ENCODE measurements around the gene CPNE1. TPM values are rescaled to one million over a fixed set of nuclear protein-coding genes. Genes with fewer than 3 reads are reported as not detected.
"Not testable (repeated sequence)": the region's sequence is repeated elsewhere in the genome, so short reads cannot be mapped to it uniquely, and the experiment has no call there.

The CPNE1 gene
- 76.3 and 85.5 TPM in 2 replicates for total RNA-seq

DNA sequence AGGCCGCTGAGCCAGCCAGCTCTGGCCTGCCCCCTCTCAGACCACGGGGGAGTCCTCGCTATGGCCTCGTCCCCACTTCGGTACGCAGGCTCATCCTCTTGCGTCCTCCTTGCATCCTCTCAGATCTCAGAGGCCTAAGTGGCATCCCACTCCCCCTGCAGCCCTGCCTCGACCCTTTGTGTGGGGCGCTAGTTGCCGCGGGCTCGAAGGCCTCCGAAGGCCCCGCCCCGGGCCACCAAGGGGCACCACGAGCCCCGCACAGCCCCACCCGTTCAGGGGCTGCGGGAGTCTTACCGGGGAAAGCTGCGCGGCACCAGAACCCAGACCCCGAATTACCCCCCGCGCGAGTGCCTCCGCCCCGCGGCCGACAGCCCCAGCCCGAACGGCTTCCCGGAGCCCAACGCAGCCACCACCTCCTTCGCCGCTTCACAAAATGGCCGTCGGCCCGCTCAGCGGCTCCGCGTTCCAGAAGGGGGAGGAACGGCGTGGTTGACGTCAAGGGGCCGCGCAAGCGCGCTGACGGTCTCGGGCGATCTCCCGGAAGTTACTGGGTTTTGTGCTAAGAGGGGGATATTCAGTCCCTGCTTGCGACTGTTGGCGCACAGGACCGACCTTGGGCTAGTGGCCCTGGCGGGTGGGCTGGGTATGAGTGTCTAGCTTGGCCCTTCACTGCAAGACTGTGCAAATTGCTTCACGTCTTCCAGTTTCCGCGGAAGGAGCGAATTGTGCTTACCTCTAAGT, at the start of gene CPNE1, which contains the start of gene RBM12:
Gene CPNE1, minus strand, starts transcription at position 435 of the 741 bp plus-strand sequence. CDS start 31,977 bp downstream, outside the sequence.
Gene RBM12, minus strand, starts transcription at position 435 of the 741 bp plus-strand sequence. CDS start 9,578 bp downstream, outside the sequence.
- no peak for FAIRE-seq
- TF ChIP-seq, protein P1, sequence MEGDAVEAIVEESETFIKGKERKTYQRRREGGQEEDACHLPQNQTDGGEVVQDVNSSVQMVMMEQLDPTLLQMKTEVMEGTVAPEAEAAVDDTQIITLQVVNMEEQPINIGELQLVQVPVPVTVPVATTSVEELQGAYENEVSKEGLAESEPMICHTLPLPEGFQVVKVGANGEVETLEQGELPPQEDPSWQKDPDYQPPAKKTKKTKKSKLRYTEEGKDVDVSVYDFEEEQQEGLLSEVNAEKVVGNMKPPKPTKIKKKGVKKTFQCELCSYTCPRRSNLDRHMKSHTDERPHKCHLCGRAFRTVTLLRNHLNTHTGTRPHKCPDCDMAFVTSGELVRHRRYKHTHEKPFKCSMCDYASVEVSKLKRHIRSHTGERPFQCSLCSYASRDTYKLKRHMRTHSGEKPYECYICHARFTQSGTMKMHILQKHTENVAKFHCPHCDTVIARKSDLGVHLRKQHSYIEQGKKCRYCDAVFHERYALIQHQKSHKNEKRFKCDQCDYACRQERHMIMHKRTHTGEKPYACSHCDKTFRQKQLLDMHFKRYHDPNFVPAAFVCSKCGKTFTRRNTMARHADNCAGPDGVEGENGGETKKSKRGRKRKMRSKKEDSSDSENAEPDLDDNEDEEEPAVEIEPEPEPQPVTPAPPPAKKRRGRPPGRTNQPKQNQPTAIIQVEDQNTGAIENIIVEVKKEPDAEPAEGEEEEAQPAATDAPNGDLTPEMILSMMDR (IDR thresholded peaks at IDR 0.05; ENCODE audit: insufficient read depth, low read length, severe bottlenecking), result no peak

DNA sequence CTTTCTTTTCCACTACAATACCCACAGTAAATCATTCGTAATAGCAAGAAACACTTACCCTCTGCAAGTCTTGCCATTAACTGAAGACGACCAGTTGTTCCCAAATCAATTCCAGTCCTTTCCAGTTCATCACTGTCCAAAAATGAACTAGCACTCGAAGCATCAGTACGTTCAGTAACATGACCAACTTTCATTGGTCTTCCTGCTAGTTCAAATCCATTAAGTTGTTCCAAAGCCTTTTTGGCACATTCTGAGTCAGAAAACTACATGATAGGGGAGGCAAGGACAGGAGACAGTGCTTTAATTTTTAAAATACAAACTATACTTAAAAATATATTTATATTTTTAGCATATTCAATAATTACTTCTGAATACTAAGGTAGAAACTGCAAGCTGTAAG, 49.4 kb upstream of the CPNE1 start:
- Histone ChIP-seq H3K36me3 (ENCODE audit: control insufficient read depth, insufficient read depth, low read length) (peaks cover 17% of the 10 kb centered on the region), H3K27me3 (ENCODE audit: control insufficient read depth, insufficient read depth, low read length) (no peaks in the 10 kb centered on the region), H3K4me3 (ENCODE audit: low read depth, low read length) (no peak overlapping the region)
- DNase-seq (ENCODE audit: low read depth) (no peak), FAIRE-seq (no peak)
- TF ChIP-seq, protein P1 (IDR thresholded peaks at IDR 0.05; ENCODE audit: insufficient read depth, low read length, severe bottlenecking), result no peak

More for the DNA sequence above, at the start of gene CPNE1, which contains the start of gene RBM12:
- Histone ChIP-seq H3K27me3 (ENCODE audit: control insufficient read depth, insufficient read depth, low read length) (no peaks in the 10 kb centered on the region), H3K4me3 (ENCODE audit: low read depth, low read length) (peak within 1 kb of the TSS; percentile 100), H3K36me3 (ENCODE audit: control insufficient read depth, insufficient read depth, low read length) (peaks cover 2% of the 10 kb centered on the region)
- DNase-seq (ENCODE audit: low read depth), result peak; percentile 81

DNA sequence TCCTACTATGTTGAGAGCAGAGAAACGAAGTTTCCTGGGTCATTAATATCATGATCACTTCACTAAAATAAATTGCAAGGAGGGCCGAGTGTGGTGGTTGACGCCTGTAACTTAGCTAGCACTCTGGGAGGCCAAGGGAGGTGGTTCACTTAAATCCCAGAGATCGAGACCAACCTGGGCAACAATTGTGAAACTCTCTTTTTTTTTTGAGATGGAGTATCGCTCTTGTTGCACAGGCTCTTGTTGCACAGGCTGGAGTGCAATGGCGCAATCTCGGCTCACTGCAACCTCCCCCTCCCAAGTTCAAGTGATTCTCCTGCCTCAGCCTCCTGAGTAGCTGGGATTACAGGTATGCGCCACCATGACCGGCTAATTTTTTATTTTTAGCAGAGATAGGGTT, 48.4 kb upstream of the CPNE1 start:
- DNase-seq (ENCODE audit: low read depth); H3K27me3 ChIP-seq (ENCODE audit: control insufficient read depth, insufficient read depth, low read length); FAIRE-seq; H3K4me3 ChIP-seq (ENCODE audit: low read depth, low read length): not testable (repeated sequence)
- H3K36me3 ChIP-seq (ENCODE audit: control insufficient read depth, insufficient read depth, low read length), result peaks cover 17% of the 10 kb centered on the region

DNA sequence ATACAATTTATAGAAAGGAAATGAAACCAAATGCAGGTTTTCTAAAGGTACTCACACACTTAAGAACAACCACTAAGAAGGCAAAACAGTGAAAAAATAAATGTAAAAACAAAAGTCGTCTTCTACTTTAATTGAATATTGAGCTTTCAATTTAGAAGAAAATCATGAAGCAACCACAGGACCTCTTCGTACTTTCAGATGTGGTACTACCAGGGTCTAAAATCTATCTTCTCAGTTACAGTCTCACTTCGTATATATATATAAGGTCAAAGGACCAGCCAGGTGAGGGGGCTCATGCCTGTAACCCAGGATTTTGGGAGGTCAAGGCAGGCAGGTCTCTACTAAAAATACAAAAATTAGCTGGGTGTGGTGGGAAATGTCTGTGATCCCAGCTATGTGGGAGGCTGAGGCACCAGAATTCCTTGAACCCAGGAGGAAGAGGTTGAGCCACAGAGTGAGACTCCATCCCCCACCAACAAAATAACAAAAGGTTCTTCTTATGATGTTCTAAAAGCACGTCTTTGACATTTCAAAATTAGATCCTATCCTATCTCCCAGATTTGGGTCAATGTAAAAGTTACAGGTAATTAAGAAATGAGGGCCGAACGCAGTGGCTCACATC, 47.0 kb upstream of the CPNE1 start:
- FAIRE-seq (no peak), DNase-seq (ENCODE audit: low read depth) (no peak)
- H3K27me3 ChIP-seq (ENCODE audit: control insufficient read depth, insufficient read depth, low read length), result no peaks in the 10 kb centered on the region
- TF ChIP-seq, protein P1 (IDR thresholded peaks at IDR 0.05; ENCODE audit: insufficient read depth, low read length, severe bottlenecking), result no peak
- peaks cover 14% of the 10 kb centered on the region for H3K36me3 ChIP-seq (ENCODE audit: control insufficient read depth, insufficient read depth, low read length)
- no peak overlapping the region for H3K4me3 ChIP-seq (ENCODE audit: low read depth, low read length)

DNA sequence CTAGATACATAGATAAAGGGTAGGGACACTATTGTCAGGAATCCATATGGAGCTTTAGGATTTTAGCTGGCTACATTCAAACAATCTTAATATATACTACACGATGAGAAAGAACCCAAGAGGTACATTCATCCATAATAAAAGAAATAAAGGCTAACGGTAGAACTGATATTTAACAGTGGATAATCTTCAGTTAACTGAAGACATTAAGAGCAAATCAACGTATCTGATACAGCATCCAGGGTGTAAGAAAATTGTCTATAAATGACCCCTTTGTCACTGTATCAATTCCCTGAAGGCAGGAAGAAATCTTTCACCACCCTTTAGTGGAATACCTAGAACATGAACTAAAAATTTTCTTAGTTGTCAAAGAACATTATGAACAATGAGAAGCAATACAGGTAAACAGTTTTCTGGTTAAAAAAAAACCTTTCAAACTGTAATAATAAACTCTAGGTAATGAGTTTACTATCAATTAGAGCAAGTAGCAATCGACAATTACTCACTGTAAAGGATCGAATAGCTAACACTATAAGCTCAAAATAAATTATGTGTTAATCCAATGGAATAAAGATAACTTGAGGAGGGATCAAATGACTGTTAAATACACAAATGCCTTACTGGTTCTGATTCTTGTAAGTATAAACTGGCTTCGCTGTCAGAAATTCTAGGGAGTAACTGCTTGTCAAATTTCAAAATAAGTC, 46.3 kb upstream of the CPNE1 start:
- TF ChIP-seq, protein P1 (IDR thresholded peaks at IDR 0.05; ENCODE audit: insufficient read depth, low read length, severe bottlenecking), result no peak
- DNase-seq (ENCODE audit: low read depth) (no peak), FAIRE-seq (no peak)
- H3K36me3 ChIP-seq (ENCODE audit: control insufficient read depth, insufficient read depth, low read length), result peaks cover 11% of the 10 kb centered on the region
- no peaks in the 10 kb centered on the region for H3K27me3 ChIP-seq (ENCODE audit: control insufficient read depth, insufficient read depth, low read length)
- no peak overlapping the region for H3K4me3 ChIP-seq (ENCODE audit: low read depth, low read length)

DNA sequence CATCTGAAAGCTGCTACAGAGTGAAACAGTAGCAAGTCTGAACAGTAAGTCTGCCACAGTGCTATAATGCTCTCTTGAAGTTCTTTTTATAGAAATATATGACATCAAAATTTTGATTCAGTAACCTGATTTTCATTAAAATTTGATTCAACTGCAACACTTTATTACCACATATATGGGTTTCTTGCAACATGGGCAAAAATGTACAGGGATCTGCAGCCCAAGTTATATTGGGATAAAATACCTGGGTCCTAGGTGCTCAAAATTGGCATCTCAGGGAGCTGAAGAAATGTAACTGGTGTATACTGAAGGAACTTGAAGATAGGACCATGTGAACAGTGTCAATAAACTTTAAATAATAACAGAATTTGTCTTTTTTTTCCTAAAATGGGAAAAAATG, 45.3 kb upstream of the CPNE1 start:
- no peaks in the 10 kb centered on the region for H3K27me3 ChIP-seq (ENCODE audit: control insufficient read depth, insufficient read depth, low read length)
- no peak for DNase-seq (ENCODE audit: low read depth)
- H3K4me3 ChIP-seq (ENCODE audit: low read depth, low read length), result no peak overlapping the region
- FAIRE-seq, result no peak
- TF ChIP-seq, protein P1 (IDR thresholded peaks at IDR 0.05; ENCODE audit: insufficient read depth, low read length, severe bottlenecking), result no peak
- H3K36me3 ChIP-seq (ENCODE audit: control insufficient read depth, insufficient read depth, low read length), result peaks cover 8% of the 10 kb centered on the region

Data from bronchial epithelial cell (primary cell).